Measurements from ENCODE around the gene PLA2G4B.

DNA sequence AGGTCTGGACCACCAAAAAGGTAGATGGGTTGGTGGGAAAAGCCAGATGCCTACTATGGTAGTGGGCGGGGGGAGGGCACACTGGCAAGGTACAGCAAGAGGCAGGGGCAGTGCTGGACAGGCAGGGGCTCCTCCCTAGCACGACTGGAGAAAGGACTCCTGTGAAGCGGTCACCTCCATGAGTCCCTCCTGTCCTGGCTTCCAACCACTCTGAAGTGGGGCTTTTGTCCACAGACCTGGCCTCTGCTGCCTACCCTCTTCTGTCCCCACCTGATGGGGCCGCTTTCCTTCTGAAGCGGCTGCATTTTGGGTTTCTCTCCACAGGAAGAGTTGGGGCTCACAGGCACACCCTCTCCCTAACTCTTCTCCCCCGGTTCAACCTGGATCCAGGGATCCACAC lies 57.9 kb downstream of the PLA2G4B start:
- TF ChIP-seq, protein P1, sequence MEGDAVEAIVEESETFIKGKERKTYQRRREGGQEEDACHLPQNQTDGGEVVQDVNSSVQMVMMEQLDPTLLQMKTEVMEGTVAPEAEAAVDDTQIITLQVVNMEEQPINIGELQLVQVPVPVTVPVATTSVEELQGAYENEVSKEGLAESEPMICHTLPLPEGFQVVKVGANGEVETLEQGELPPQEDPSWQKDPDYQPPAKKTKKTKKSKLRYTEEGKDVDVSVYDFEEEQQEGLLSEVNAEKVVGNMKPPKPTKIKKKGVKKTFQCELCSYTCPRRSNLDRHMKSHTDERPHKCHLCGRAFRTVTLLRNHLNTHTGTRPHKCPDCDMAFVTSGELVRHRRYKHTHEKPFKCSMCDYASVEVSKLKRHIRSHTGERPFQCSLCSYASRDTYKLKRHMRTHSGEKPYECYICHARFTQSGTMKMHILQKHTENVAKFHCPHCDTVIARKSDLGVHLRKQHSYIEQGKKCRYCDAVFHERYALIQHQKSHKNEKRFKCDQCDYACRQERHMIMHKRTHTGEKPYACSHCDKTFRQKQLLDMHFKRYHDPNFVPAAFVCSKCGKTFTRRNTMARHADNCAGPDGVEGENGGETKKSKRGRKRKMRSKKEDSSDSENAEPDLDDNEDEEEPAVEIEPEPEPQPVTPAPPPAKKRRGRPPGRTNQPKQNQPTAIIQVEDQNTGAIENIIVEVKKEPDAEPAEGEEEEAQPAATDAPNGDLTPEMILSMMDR (IDR thresholded peaks at IDR 0.05; ENCODE audit: low read depth, low read length) = no peak
- no peak for TF ChIP-seq EZH2phosphoT487 (IDR thresholded peaks at IDR 0.05; ENCODE audit: low read depth)
